Glutamatergic neuron (in vitro differentiated cells): ENCODE measurements around the gene ATF7. TPM values are rescaled to one million over a fixed set of nuclear protein-coding genes. Genes with fewer than 3 reads are reported as not detected.

Experiments
- DNase-seq: peaks from one replicate; pipeline ENCODE4 v3.0.0; 2022
- H3K27ac Mint-ChIP-seq: one replicate; pipeline ENCODE4 v1.8.0; 2020; ENCODE audit warnings: mild to moderate bottlenecking, mixed read lengths, inconsistent platforms; ENCODE audit not compliant: unreplicated experiment
- H3K27me3 Mint-ChIP-seq: one replicate; pipeline ENCODE4 v1.8.0; 2020; ENCODE audit warnings: mild to moderate bottlenecking, moderate library complexity, mixed read lengths, inconsistent platforms; ENCODE audit not compliant: unreplicated experiment
- H3K36me3 Mint-ChIP-seq: one replicate; pipeline ENCODE4 v1.8.0; 2020; ENCODE audit warnings: mild to moderate bottlenecking, mixed read lengths, inconsistent platforms; ENCODE audit not compliant: unreplicated experiment
- H3K4me1 Mint-ChIP-seq: one replicate; pipeline ENCODE4 v1.8.0; 2020; ENCODE audit warnings: mild to moderate bottlenecking, low read depth, mixed read lengths, inconsistent platforms; ENCODE audit not compliant: unreplicated experiment
- H3K4me3 Mint-ChIP-seq: one replicate; pipeline ENCODE4 v1.8.0; 2020; ENCODE audit warnings: mild to moderate bottlenecking, mixed read lengths, inconsistent platforms; ENCODE audit not compliant: unreplicated experiment
- H3K9me3 Mint-ChIP-seq: one replicate; pipeline ENCODE4 v1.8.0; 2020; ENCODE audit warnings: mild to moderate bottlenecking, moderate library complexity, mixed read lengths, inconsistent platforms; ENCODE audit not compliant: unreplicated experiment
- CTCF ChIP-seq: fragments of 200-600 bp; sonication (generic); IDR thresholded peaks from one replicate; pipeline ENCODE4 v1.5.0; 2021; ENCODE audit not compliant: partially characterized antibody, unreplicated experiment
- total RNA-seq: library from RNA; stranded (reverse); fragmentation: NEBNext Ultra II Directional; extraction: Animal tissue kit (Norgen Biotek cat#: 25700); gene quantifications from one replicate; pipeline ENCODE4 v1.2.1, GENCODE V29; 2021; ENCODE audit not compliant: unreplicated experiment

The ATF7 gene
- total RNA-seq, 1 donor from 2014 or later = 36.0 TPM

GRCh38 chr12:53563452-53564028 lies 62.6 kb downstream of the ATF7 start:
- H3K27me3 Mint-ChIP-seq = no peaks in the 10 kb centered on the region
- TF ChIP-seq CTCF = no peak
- H3K4me1 Mint-ChIP-seq = peaks cover 19% of the 10 kb centered on the region
- H3K36me3 Mint-ChIP-seq = no peaks in the 10 kb centered on the region
- no peak overlapping the region for H3K4me3 Mint-ChIP-seq
- peaks cover 1% of the 10 kb centered on the region for H3K9me3 Mint-ChIP-seq
- no peak for DNase-seq
- H3K27ac Mint-ChIP-seq = no peak overlapping the region

- H3K27me3 Mint-ChIP-seq = peaks cover 3% of the 10 kb centered on the region
- no peak for TF ChIP-seq CTCF
- H3K27ac Mint-ChIP-seq = no peak overlapping the region
- no peak for DNase-seq
- peaks cover 8% of the 10 kb centered on the region for H3K4me1 Mint-ChIP-seq
- H3K9me3 Mint-ChIP-seq = peaks cover 1% of the 10 kb centered on the region
- no peak overlapping the region for H3K4me3 Mint-ChIP-seq
- H3K36me3 Mint-ChIP-seq = no peaks in the 10 kb centered on the region
These were observed 64.6 kb downstream of the ATF7 start for GRCh38 chr12:53561590-53561953.

- H3K9me3 Mint-ChIP-seq = peaks cover 1% of the 10 kb centered on the region
- no peak for DNase-seq
- H3K27ac Mint-ChIP-seq = no peak overlapping the region
- H3K36me3 Mint-ChIP-seq = no peaks in the 10 kb centered on the region
- H3K4me1 Mint-ChIP-seq = peaks cover 7% of the 10 kb centered on the region
- peaks cover 3% of the 10 kb centered on the region for H3K27me3 Mint-ChIP-seq
- no peak for TF ChIP-seq CTCF
- H3K4me3 Mint-ChIP-seq = no peak overlapping the region
These were observed 65.1 kb downstream of the ATF7 start for GRCh38 chr12:53560912-53561589.

- Mint-ChIP-seq H3K27ac (no peak overlapping the region), H3K4me3 (no peak overlapping the region), H3K4me1 (peaks cover 3% of the 10 kb centered on the region), H3K9me3 (peaks cover 1% of the 10 kb centered on the region), H3K36me3 (no peaks in the 10 kb centered on the region), H3K27me3 (peaks cover 3% of the 10 kb centered on the region)
- DNase-seq = no peak
- no peak for TF ChIP-seq CTCF
These were observed 65.8 kb downstream of the ATF7 start for GRCh38 chr12:53560351-53560750.

GRCh38 chr12:53558631-53559030 lies 67.6 kb downstream of the ATF7 start:
- no peak for TF ChIP-seq CTCF
- Mint-ChIP-seq H3K27me3 (peaks cover 3% of the 10 kb centered on the region), H3K27ac (no peak overlapping the region), H3K4me3 (no peak overlapping the region), H3K9me3 (peaks cover 1% of the 10 kb centered on the region), H3K36me3 (no peaks in the 10 kb centered on the region), H3K4me1 (peaks cover 3% of the 10 kb centered on the region)
- DNase-seq = no peak
